A549 treated with DMSO at 1 μM for 4 hours (cell line): ENCODE results near the gene CTLA4. TPM values are rescaled to one million over a fixed set of nuclear protein-coding genes. Genes with fewer than 3 reads are reported as not detected.

Experiments used
- total RNA-seq: library from RNA; stranded (reverse); fragments of 200-300 nt; extraction: Qiagen RNA extraction; gene quantifications from 5 replicates; pipeline ENCODE4 v1.2.3, GENCODE V29; 2022; ENCODE audit warnings: low read depth

CTLA4 gene
- not detected in 5 replicates for total RNA-seq

DNA sequence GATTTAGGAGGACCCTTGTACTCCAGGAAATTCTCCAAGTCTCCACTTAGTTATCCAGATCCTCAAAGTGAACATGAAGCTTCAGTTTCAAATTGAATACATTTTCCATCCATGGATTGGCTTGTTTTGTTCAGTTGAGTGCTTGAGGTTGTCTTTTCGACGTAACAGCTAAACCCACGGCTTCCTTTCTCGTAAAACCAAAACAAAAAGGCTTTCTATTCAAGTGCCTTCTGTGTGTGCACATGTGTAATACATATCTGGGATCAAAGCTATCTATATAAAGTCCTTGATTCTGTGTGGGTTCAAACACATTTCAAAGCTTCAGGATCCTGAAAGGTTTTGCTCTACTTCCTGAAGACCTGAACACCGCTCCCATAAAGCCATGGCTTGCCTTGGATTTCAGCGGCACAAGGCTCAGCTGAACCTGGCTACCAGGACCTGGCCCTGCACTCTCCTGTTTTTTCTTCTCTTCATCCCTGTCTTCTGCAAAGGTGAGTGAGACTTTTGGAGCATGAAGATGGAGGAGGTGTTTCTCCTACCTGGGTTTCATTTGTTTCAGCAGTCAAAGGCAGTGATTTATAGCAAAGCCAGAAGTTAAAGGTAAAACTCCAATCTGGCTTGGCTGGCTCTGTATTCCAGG is at the start of gene CTLA4:
TSS of gene CTLA4 (plus strand) at position 211 of the 640 bp plus-strand sequence. CDS start at position 383, 172 bp downstream.

Other genes with a start within 250 kb of the CTLA4 start
- not detected in 5 replicates for gene CD28, start 161.1 kb upstream of the CTLA4 start, total RNA-seq
- not detected in 5 replicates for gene ICOS, start 69.0 kb downstream of the CTLA4 start, total RNA-seq